Raji (cell line): ENCODE measurements around the gene TMTC2.

Source experiments
- POLR2A ChIP-seq: IDR thresholded peaks from 2 replicates; pipeline ENCODE4 v1.6.1; 2011; ENCODE audit warnings: low read depth, low read length, control low read depth; ENCODE audit not compliant: insufficient read depth

TMTC2 gene

GRCh38 chr12:82867762-82868500 lies 181.2 kb downstream of the TMTC2 start:
- no peak for TF ChIP-seq POLR2A

- no peak for TF ChIP-seq POLR2A
These were observed 184.2 kb downstream of the TMTC2 start for GRCh38 chr12:82870771-82871377.

GRCh38 chr12:82872088-82872487 lies 185.4 kb downstream of the TMTC2 start:
- TF ChIP-seq POLR2A = no peak

GRCh38 chr12:82873309-82873708 lies 186.6 kb downstream of the TMTC2 start:
- TF ChIP-seq POLR2A = no peak

GRCh38 chr12:82873951-82874350 lies 187.2 kb downstream of the TMTC2 start:
- TF ChIP-seq POLR2A = no peak

GRCh38 chr12:82874945-82875344 lies 188.2 kb downstream of the TMTC2 start:
- no peak for TF ChIP-seq POLR2A

- TF ChIP-seq POLR2A = no peak
These were observed 189.4 kb downstream of the TMTC2 start for GRCh38 chr12:82876075-82876474.

- TF ChIP-seq POLR2A = no peak
These were observed 191.3 kb downstream of the TMTC2 start for GRCh38 chr12:82877963-82878362.

- no peak for TF ChIP-seq POLR2A
These were observed 193.8 kb downstream of the TMTC2 start for GRCh38 chr12:82880442-82880901.

GRCh38 chr12:82883394-82884355 lies 197.0 kb downstream of the TMTC2 start:
- TF ChIP-seq POLR2A = no peak

GRCh38 chr12:82886671-82887340 lies 200.1 kb downstream of the TMTC2 start:
- no peak for TF ChIP-seq POLR2A

- TF ChIP-seq POLR2A = no peak
These were observed 207.2 kb downstream of the TMTC2 start for GRCh38 chr12:82893896-82894295.

- no peak for TF ChIP-seq POLR2A
These were observed 209.6 kb downstream of the TMTC2 start for GRCh38 chr12:82896277-82896676.

GRCh38 chr12:82896979-82897378 lies 210.3 kb downstream of the TMTC2 start:
- TF ChIP-seq POLR2A = no peak

GRCh38 chr12:82898441-82898840 lies 211.7 kb downstream of the TMTC2 start:
- no peak for TF ChIP-seq POLR2A
